Body of pancreas (tissue), 4 donors: ENCODE data around the gene SOHLH1. TPM values are rescaled to one million over a fixed set of nuclear protein-coding genes. Genes with fewer than 3 reads are reported as not detected.

ENCODE experiments used
- ATAC-seq: fragments of 150-250 bp; one replicate; pipeline ENCODE4 v1.9.1; 2016
- DNase-seq, 4 donors: peaks; one replicate each; pipeline ENCODE4 v3.0.0-alpha.2; 2019
- H3K27ac ChIP-seq, 4 donors: fragments of 200-600 bp; sonication (generic); 1 replicate in 3 of 4; 2 replicates in 1 of 4; pipeline versions ENCODE4 v1.5.1 to v1.6.1; 2016 to 2019; ENCODE audit warnings: mild to moderate bottlenecking in 1 of 4, mixed read lengths in 1 of 4, moderate library complexity in 1 of 4
- H3K27me3 ChIP-seq, 2 donors: fragments of 200-600 bp; sonication (generic); one replicate each; pipeline ENCODE4 v1.6.0; 2016; ENCODE audit warnings: mild to moderate bottlenecking in 1 of 2
- H3K36me3 ChIP-seq, 2 donors: fragments of 200-600 bp; sonication (generic); replicated peaks in 1 of 2; 2 replicates each; pipeline ENCODE4 v1.5.1; 2016; ENCODE audit warnings: low read depth in 2 of 2; ENCODE audit not compliant: insufficient read depth in 1 of 2
- H3K4me1 ChIP-seq: fragments of 200-600 bp; sonication (generic); one replicate; pipeline ENCODE4 v1.6.0; 2016
- H3K4me3 ChIP-seq, 2 donors: fragments of 200-600 bp; sonication (generic); 1 replicate in 1 of 2; 2 replicates in 1 of 2; pipeline ENCODE4 v1.5.1; 2016 to 2019
- H3K9me3 ChIP-seq, 3 donors: fragments of 200-600 bp; sonication (generic); 1 replicate in 2 of 3; 2 replicates in 1 of 3; pipeline ENCODE4 v1.5.1; 2016
- POLR2A ChIP-seq, 3 donors: fragments of 450-650 bp; IDR thresholded peaks; one replicate each; pipeline ENCODE4 v1.6.1; 2016; ENCODE audit warnings: antibody characterized with exemption in 3 of 3, mild to moderate bottlenecking in 2 of 3
- whole genome bisulfite sequencing, 2 donors: methylation state at CpG; one replicate each; pipeline ENCODE4 v1.1.5; 2017; 5-methylcytosine and 5-hydroxymethylcytosine counted together
- intact Hi-C: fragments of 100-400 bp; cut with DNase I; formaldehyde crosslinking; loops from one replicate; pipeline ENCODE4 v1.15.1; 2023
- total RNA-seq, 2 donors: library from RNA; depleted of rRNA; stranded (reverse); fragments of >200 nt; gene quantifications; one replicate each; pipeline ENCODE4 v1.1.0, GENCODE V29; 2016
- TF ChIP-seq, protein P1 (sequence below), 7 experiments: fragments of 450-650 bp in 4 of 7; fragments of 200-600 bp in 3 of 7; sonication (generic) in 3 of 7; IDR thresholded peaks; one replicate each; pipeline ENCODE4 v1.5.1; 2016 to 2019; ENCODE audit warnings: antibody characterized with exemption in 7 of 7

The SOHLH1 gene, protein sequence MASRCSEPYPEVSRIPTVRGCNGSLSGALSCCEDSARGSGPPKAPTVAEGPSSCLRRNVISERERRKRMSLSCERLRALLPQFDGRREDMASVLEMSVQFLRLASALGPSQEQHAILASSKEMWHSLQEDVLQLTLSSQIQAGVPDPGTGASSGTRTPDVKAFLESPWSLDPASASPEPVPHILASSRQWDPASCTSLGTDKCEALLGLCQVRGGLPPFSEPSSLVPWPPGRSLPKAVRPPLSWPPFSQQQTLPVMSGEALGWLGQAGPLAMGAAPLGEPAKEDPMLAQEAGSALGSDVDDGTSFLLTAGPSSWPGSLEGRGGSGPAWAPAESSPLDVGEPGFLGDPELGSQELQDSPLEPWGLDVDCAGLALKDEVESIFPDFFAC
- total RNA-seq, result not detected

DNA sequence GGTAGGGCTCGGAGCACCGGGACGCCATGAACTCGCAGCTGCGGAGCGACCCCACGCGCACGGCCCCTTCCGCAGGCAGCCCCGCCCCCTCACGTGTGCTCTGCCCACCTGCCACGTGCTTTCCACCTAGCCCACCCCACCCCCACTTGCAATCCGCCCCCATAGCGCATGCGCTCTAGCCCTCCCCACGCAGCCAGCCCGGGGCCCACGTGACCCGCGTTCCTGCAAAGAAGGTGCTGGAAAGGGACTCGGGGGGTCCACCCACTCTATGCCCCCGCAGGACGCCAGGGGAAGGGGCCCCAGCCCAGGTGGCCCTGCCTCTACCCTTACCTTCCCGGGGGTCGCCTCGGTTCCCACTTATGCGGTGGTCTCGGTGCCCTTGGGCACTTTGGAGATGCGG is at the start of gene SOHLH1:
Gene SOHLH1, minus strand, starts transcription at position 42 of the 400 bp plus-strand sequence. Its CDS starts 14 bp downstream, at position 28.
- H3K27me3 ChIP-seq, result peaks cover 0 to 8% of the 10 kb centered on the region in 2 donors
- H3K4me1 ChIP-seq, result peaks cover 9% of the 10 kb centered on the region
- DNase-seq, result no peak
- no peak for ATAC-seq
- H3K36me3 ChIP-seq, result no peaks in the 10 kb centered on the region
- no peak within 1 kb of the TSS for H3K4me3 ChIP-seq
- intact Hi-C loops, result no loop called here
- no peaks in the 10 kb centered on the region for H3K9me3 ChIP-seq
- 68 to 79% methylated on average over 21 to 27 of the region's 30 CpGs for WGBS, 2 donors
- no peak within 1 kb of the TSS for H3K27ac ChIP-seq
- no peak for TF ChIP-seq POLR2A (IDR thresholded peaks at IDR 0.05)
- TF ChIP-seq, protein P1, sequence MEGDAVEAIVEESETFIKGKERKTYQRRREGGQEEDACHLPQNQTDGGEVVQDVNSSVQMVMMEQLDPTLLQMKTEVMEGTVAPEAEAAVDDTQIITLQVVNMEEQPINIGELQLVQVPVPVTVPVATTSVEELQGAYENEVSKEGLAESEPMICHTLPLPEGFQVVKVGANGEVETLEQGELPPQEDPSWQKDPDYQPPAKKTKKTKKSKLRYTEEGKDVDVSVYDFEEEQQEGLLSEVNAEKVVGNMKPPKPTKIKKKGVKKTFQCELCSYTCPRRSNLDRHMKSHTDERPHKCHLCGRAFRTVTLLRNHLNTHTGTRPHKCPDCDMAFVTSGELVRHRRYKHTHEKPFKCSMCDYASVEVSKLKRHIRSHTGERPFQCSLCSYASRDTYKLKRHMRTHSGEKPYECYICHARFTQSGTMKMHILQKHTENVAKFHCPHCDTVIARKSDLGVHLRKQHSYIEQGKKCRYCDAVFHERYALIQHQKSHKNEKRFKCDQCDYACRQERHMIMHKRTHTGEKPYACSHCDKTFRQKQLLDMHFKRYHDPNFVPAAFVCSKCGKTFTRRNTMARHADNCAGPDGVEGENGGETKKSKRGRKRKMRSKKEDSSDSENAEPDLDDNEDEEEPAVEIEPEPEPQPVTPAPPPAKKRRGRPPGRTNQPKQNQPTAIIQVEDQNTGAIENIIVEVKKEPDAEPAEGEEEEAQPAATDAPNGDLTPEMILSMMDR (IDR thresholded peaks at IDR 0.05), result no peak

DNA sequence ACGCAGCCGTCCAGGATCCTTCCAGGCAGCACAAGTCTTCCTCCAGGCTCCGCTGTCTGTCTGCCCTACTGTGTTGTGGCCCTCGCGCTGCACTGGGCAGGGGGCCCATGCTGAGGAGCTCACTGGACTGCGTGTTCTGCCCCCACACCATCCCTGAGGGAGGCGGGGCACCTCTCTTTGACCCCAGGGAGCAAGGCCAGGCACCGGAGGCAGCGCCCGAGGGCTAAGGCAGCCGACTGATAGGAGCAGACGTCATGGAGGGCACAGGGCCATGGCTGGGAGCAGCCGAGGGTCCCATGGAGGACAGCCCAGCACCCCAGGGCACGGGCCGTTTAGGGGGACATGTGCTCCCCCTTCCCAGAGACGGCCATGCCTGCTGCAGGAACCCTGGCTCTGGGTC is 49.4 kb upstream of the SOHLH1 start:
- no peaks in the 10 kb centered on the region for H3K27me3 ChIP-seq
- no peaks in the 10 kb centered on the region for H3K36me3 ChIP-seq
- no peak overlapping the region for H3K27ac ChIP-seq
- no peaks in the 10 kb centered on the region for H3K9me3 ChIP-seq
- 42 to 52% methylated on average over 3 to 16 of the region's 16 CpGs for WGBS, 2 donors
- intact Hi-C loops, result no loop called here
- TF ChIP-seq, protein P1 (IDR thresholded peaks at IDR 0.05), result no peak
- H3K4me3 ChIP-seq, result no peak overlapping the region
- no peak for ATAC-seq
- DNase-seq, result no peak
- H3K4me1 ChIP-seq, result no peaks in the 10 kb centered on the region

DNA sequence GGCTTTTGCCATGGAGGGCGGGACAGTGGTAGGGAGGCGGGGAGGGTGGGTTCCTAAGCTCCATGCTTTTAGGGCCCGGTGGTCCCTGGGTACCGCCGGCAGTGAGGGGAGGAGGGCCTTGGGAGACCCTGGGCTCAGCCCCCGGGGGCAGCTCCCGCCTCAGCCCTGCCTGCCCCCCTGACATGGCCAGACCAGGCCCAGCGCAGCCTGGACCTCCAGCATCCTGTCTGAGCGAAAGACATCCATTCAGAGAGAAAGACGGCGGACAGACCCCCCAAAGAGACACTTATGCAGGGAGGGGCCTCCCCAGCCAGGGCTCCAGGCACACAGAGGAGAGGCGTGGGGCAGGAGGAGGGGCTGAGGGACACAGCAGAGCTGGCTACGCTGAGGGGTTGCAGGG is 48.0 kb upstream of the SOHLH1 start:
- Histone ChIP-seq H3K27me3 (no peaks in the 10 kb centered on the region), H3K4me1 (no peaks in the 10 kb centered on the region), H3K4me3 (no peak overlapping the region), H3K9me3 (no peaks in the 10 kb centered on the region), H3K36me3 (no peaks in the 10 kb centered on the region), H3K27ac (no peak overlapping the region)
- TF ChIP-seq, protein P1 (IDR thresholded peaks at IDR 0.05), result no peak
- no peak for TF ChIP-seq POLR2A (IDR thresholded peaks at IDR 0.05)
- intact Hi-C loops, result no loop called here
- DNase-seq, result no peak
- ATAC-seq, result no peak
- WGBS, 2 donors, result 41 to 60% methylated on average over 11 to 12 of the region's 13 CpGs

DNA sequence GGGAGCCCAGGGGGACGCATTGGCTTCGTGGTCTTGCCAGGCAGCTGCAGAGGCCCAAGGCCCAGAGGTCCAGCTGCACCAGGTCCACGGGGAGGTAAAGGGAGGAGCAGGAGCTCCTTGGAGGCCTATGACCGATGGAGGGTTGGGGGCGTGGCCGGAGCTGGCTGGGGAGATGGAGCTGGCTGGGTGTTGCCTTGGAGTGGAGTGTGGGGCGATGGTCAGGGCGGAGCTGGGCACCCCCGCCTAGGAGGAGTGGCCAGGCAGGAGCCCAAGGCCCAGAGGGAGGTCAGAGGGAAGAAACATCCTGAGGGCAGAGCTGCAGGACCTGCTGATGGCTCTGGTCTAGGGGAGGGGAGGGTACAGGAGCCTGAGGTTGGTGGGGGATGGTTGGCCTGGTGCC is 47.3 kb upstream of the SOHLH1 start:
- H3K9me3 ChIP-seq, result no peaks in the 10 kb centered on the region
- H3K4me1 ChIP-seq, result no peaks in the 10 kb centered on the region
- intact Hi-C loops, result no loop called here
- no peaks in the 10 kb centered on the region for H3K36me3 ChIP-seq
- no peak for TF ChIP-seq POLR2A (IDR thresholded peaks at IDR 0.05)
- TF ChIP-seq, protein P1 (IDR thresholded peaks at IDR 0.05), result no peak
- WGBS, 2 donors, result 47 to 55% methylated on average over 8 to 9 of the region's 9 CpGs
- H3K27ac ChIP-seq, result no peak overlapping the region
- no peak for ATAC-seq
- H3K4me3 ChIP-seq, result no peak overlapping the region
- no peak for DNase-seq
- H3K27me3 ChIP-seq, result no peaks in the 10 kb centered on the region
